GM12878 (cell line): ENCODE results near the gene FAM50A. TPM values are rescaled to one million over a fixed set of nuclear protein-coding genes. Genes with fewer than 3 reads are reported as not detected.

Source experiments
- ATAC-seq: fragments of 200-7000 bp; cut with Tn5 transposase; 3 replicates; pipeline ENCODE4 v1.9.1; 2020; ENCODE audit warnings: mild to moderate bottlenecking, moderate library complexity
- BruUV-seq: library from RNA; stranded (reverse); fragments of 400-500 nt; replicated peaks from 2 replicates; lab custom pipeline; 2021; lab: Mats Ljungman, UMichigan
- CTCF ChIA-PET: fragments of 300-600 bp; sonication (Branson Sonifier 250); formaldehyde crosslinking; extraction: SDS; loops from one replicate; lab custom pipeline; 2021; ENCODE audit warnings: inconsistent platforms; lab: Yijun Ruan, JAX
- POLR2A ChIA-PET: fragments of 350-600 bp; formaldehyde crosslinking; extraction: SDS; loops from one replicate; lab custom pipeline; 2021; ENCODE audit warnings: inconsistent platforms; lab: Charles Lee
- RAD21 ChIA-PET: fragments of 300-600 bp; sonication (Branson Sonifier 250); formaldehyde crosslinking; loops from one replicate; lab custom pipeline; 2023; ENCODE audit warnings: antibody characterized with exemption; ENCODE audit not compliant: unreplicated experiment; lab: Charles Lee
- SMC1A ChIA-PET: fragments of 300-600 bp; sonication (Branson Sonifier 250); formaldehyde crosslinking; loops from one replicate; lab custom pipeline; 2023; ENCODE audit not compliant: unreplicated experiment, uncharacterized antibody; lab: Charles Lee
- DNase-seq: peaks from one replicate; pipeline ENCODE4 v3.0.0-alpha.2; 2011; ENCODE audit warnings: low read depth, low spot score
- FAIRE-seq: peaks from 3 replicates; lab custom pipeline; 2011; peaks lifted over from hg19 to GRCh38; lab: Jason Lieb, UNC
- H2AFZ ChIP-seq: 2 replicates; pipeline ENCODE4 v1.6.0; 2011; ENCODE audit warnings: low read depth, low read length, control low read depth; ENCODE audit not compliant: control insufficient read depth
- H3K27ac ChIP-seq: 2 replicates; pipeline ENCODE4 v1.5.1; 2011; ENCODE audit warnings: control low read depth; ENCODE audit not compliant: control insufficient read depth, insufficient read depth
- H3K27me3 ChIP-seq, 2 experiments: replicated peaks in 1 of 2; 2 replicates each; pipeline versions ENCODE4 v1.6.0 to v1.6.1; 2011; ENCODE audit warnings: low read length in 1 of 2; ENCODE audit not compliant: control insufficient read depth in 2 of 2, insufficient read depth in 2 of 2
- H3K36me3 ChIP-seq, 2 experiments: 2 replicates each; pipeline ENCODE4 v1.5.1; 2011; ENCODE audit warnings: low read length in 1 of 2; ENCODE audit not compliant: control insufficient read depth in 2 of 2, insufficient read depth in 2 of 2
- H3K4me1 ChIP-seq: 2 replicates; pipeline ENCODE4 v1.6.1; 2011; ENCODE audit warnings: mild to moderate bottlenecking, low read length, moderate library complexity, mixed read lengths; ENCODE audit not compliant: control insufficient read depth, insufficient read depth
- H3K4me2 ChIP-seq: 2 replicates; pipeline ENCODE4 v1.6.0; 2011; ENCODE audit warnings: control low read depth; ENCODE audit not compliant: control insufficient read depth, insufficient read depth
- H3K4me3 ChIP-seq: fragments of 200-600 bp; sonication (generic); 2 replicates; pipeline ENCODE4 v1.5.1; 2016
- H3K79me2 ChIP-seq: 2 replicates; pipeline ENCODE4 v1.6.0; 2011; ENCODE audit warnings: low read length; ENCODE audit not compliant: control insufficient read depth, insufficient read depth
- H3K9ac ChIP-seq: 2 replicates; pipeline ENCODE4 v1.8.0; 2011; ENCODE audit warnings: low read length, control low read depth, mixed read lengths; ENCODE audit not compliant: control insufficient read depth, insufficient read depth
- H3K9me3 ChIP-seq: replicated peaks from 3 replicates; pipeline ENCODE4 v1.5.1; 2011; ENCODE audit warnings: mild to moderate bottlenecking, low read length; ENCODE audit not compliant: control insufficient read depth, insufficient read depth
- H4K20me1 ChIP-seq: 2 replicates; pipeline ENCODE4 v1.6.0; 2011; ENCODE audit not compliant: control insufficient read depth, insufficient read depth
- CHD2 ChIP-seq: IDR thresholded peaks from 2 replicates; pipeline ENCODE4 v1.6.1; 2011; ENCODE audit warnings: low read depth, low read length, improper control_type of control experiment, borderline replicate concordance
- CTCF ChIP-seq, 3 experiments: IDR thresholded peaks in 2 of 3; conservative IDR thresholded peaks in 1 of 3; 2 replicates each; pipeline ENCODE4 v1.5.1; 2011; ENCODE audit warnings: low read depth in 3 of 3, low read length in 3 of 3, mild to moderate bottlenecking in 3 of 3, control low read depth in 2 of 3, moderate library complexity in 2 of 3, inconsistent platforms in 1 of 3, mixed read lengths in 1 of 3; ENCODE audit not compliant: control insufficient read depth in 2 of 3, insufficient read depth in 1 of 3; ENCODE audit errors: extremely low read depth in 1 of 3
- IKZF1 ChIP-seq: fragments of 450-650 bp; conservative IDR thresholded peaks from 2 replicates; pipeline ENCODE4 v1.6.1; 2017; ENCODE audit warnings: antibody characterized with exemption, mild to moderate bottlenecking
- MEF2B ChIP-seq: fragments of 450-650 bp; IDR thresholded peaks from 2 replicates; pipeline ENCODE4 v1.6.1; 2018; ENCODE audit warnings: mild to moderate bottlenecking, moderate library complexity; ENCODE audit not compliant: partially characterized antibody, poor library complexity, severe bottlenecking
- NR2C1 ChIP-seq: fragments of 450-650 bp; IDR thresholded peaks from 2 replicates; pipeline ENCODE4 v1.6.1; 2017; ENCODE audit warnings: antibody characterized with exemption, mild to moderate bottlenecking, moderate library complexity
- POLR2A ChIP-seq: IDR thresholded peaks from 2 replicates; pipeline ENCODE4 v1.6.1; 2011; ENCODE audit warnings: low read depth, mild to moderate bottlenecking, low read length
- RELA ChIP-seq: fragments of 450-650 bp; IDR thresholded peaks from 2 replicates; pipeline ENCODE4 v1.8.0; 2014; ENCODE audit warnings: borderline replicate concordance; ENCODE audit not compliant: partially characterized antibody
- RELB ChIP-seq: fragments of 450-650 bp; IDR thresholded peaks from 2 replicates; pipeline ENCODE4 v1.6.1; 2017; ENCODE audit warnings: low read depth, mild to moderate bottlenecking, moderate library complexity
- RUNX3 ChIP-seq: IDR thresholded peaks from 2 replicates; pipeline ENCODE4 v1.6.1; 2012; ENCODE audit warnings: low read length, inconsistent platforms
- SREBF2 ChIP-seq: IDR thresholded peaks from 2 replicates; pipeline ENCODE4 v1.6.1; 2012; ENCODE audit warnings: mild to moderate bottlenecking, low read length
- whole genome bisulfite sequencing: methylation state at CpG from one replicate; pipeline ENCODE4 v1.1.6; 2016; ENCODE audit warnings: low lambda C conversion rate; ENCODE audit not compliant: insufficient replicate concordance, insufficient coverage; ENCODE audit errors: missing lambda C conversion rate; 5-methylcytosine and 5-hydroxymethylcytosine counted together
- in situ Hi-C: fragments of 300-500 bp; cut with MboI; formaldehyde crosslinking; loops from 9 replicates; pipeline ENCODE4 v1.14.3; 2018; ENCODE audit warnings: mixed read lengths
- intact Hi-C: fragments of 100-400 bp; cut with micrococcal nuclease; formaldehyde crosslinking; loops from one replicate; pipeline ENCODE4 v1.14.2; 2022; ENCODE audit not compliant: unreplicated experiment
- polyA plus RNA-seq, 11 experiments: library from polyadenylated mRNA; depleted of rRNA in 4 of 11; unstranded in 6 of 11; stranded (reverse) in 5 of 11; fragments of >200 nt; fragmentation: Nextera tagmentation in 4 of 11; fragmentation: Illumina TruSeq in 1 of 11; extraction: Ambion mirVana in 4 of 11; extraction: Trizol in 1 of 11; gene quantifications; 1 replicate in 1 of 11; 2 replicates in 10 of 11; pipeline versions ENCODE4 v1.2.1 to v1.2.3, GENCODE V29; 2011 to 2016; ENCODE audit warnings: inconsistent platforms in 2 of 11, missing spikeins in 2 of 11, low read depth in 1 of 11
- total RNA-seq, 4 experiments: library from RNA; depleted of rRNA in 3 of 4; stranded (reverse); fragments of >200 nt in 3 of 4; fragmentation: Illumina TruSeq in 1 of 4; extraction: Trizol in 1 of 4; gene quantifications; 2 replicates each; pipeline versions ENCODE4 v1.2.1 to v1.2.3, GENCODE V29; 2013 to 2021

FAM50A gene
- total and polyA plus RNA-seq, 10 of the 15 experiments (the other 5 are each of a cell fraction or from before 2014, with no cell fraction given), result 4.2 to 46.7 (median 34.6) TPM

GRCh38 chrX:154419189-154419588 is 24.8 kb upstream of the FAM50A start:
- ChIA-PET CTCF (interaction anchor here (1.0 to 1.3 kb wide), 2 partner anchors 9 to 46 kb away, joined by 3 to 4 read pairs; partner anchors contain the start of gene ATP6AP1), SMC1A (interaction anchor here (0.6 kb wide), 1 partner anchor 412 kb away, joined by 3 read pairs; no protein-coding TSS in a partner anchor), POLR2A (interaction anchor here (1.0 to 1.2 kb wide), 2 partner anchors 9 to 10 kb away, joined by 3 read pairs; partner anchors contain the start of gene ATP6AP1), RAD21 (no interaction called here)
- H3K79me2 ChIP-seq, result no peaks in the 10 kb centered on the region
- intact Hi-C loops (no loop called here), in situ Hi-C loops (no loop called here)
- peak overlapping the region; percentile 37 for H3K27ac ChIP-seq
- H3K4me1 ChIP-seq, result no peaks in the 10 kb centered on the region
- no peak overlapping the region for H3K4me3 ChIP-seq
- no peak overlapping the region for H3K4me2 ChIP-seq
- FAIRE-seq (no peak), DNase-seq (no peak), ATAC-seq (peak; percentile 93)
- no peaks in the 10 kb centered on the region for H3K36me3 ChIP-seq
- no peak overlapping the region; the same call in 1 of the 2 replicates for H3K9ac ChIP-seq
- no peaks in the 10 kb centered on the region for H4K20me1 ChIP-seq
- TF ChIP-seq RELA (peak; percentile 73), POLR2A (no peak), CHD2 (0 out of 2 replicates have a peak, but pooled peaks have one; percentile 59), SREBF2 (no peak), NR2C1 (no peak), RELB (peak; percentile 36; the same call in 1 of the 2 replicates), CTCF (IDR thresholded peaks at IDR 0.05 in 2 of 3, conservative IDR thresholded peaks at IDR 0.05 in 1 of 3; ENCODE audit: control insufficient read depth in 2 of 3, extremely low read depth in 1 of 3, insufficient read depth in 1 of 3, low read depth in 3 of 3, low read length in 3 of 3) (peak in 1 of 3 experiments; percentile 32; a peak in 1 of 6 replicates), IKZF1 (peak; percentile 27; the same call in 1 of the 2 replicates), MEF2B (peak; percentile 42), RUNX3 (peak; percentile 23; the same call in 1 of the 2 replicates)
- no TSS peak for BruUV-seq
- H2AFZ ChIP-seq, result no peak overlapping the region
- WGBS, result 27% methylated on average over 8 of the region's 8 CpGs
- H3K9me3 ChIP-seq, result no peaks in the 10 kb centered on the region; the same call in 2 of the 3 replicates
- no peaks in the 10 kb centered on the region for H3K27me3 ChIP-seq
